T-cell (primary cell): ENCODE data around the gene PLPP4. TPM values are rescaled to one million over a fixed set of nuclear protein-coding genes. Genes with fewer than 3 reads are reported as not detected.

Experiments
- ATAC-seq, 4 experiments: fragments of 200-7000 bp in 3 of 4; fragments of 150-1000 bp in 1 of 4; cut with Tn5 transposase; replicated peaks in 1 of 4; 1 replicate in 3 of 4; 2 replicates in 1 of 4; pipeline ENCODE4 v1.10.0; 2021; ENCODE audit warnings: moderate library complexity in 3 of 4, mild to moderate bottlenecking in 2 of 4, moderate number of reproducible peaks in 1 of 4
- CTCF ChIA-PET, 2 donors: fragments of 300-600 bp; sonication (Branson Sonifier 250); formaldehyde crosslinking; loops; one replicate each; lab custom pipeline; 2022; ENCODE audit warnings: antibody characterized with exemption in 2 of 2; lab: Charles Lee
- POLR2A ChIA-PET, 2 donors: fragments of 300-600 bp; sonication (Branson Sonifier 250); formaldehyde crosslinking; loops; one replicate each; lab custom pipeline; 2022; ENCODE audit warnings: antibody characterized with exemption in 2 of 2; lab: Charles Lee
- DNase-seq, 35 experiments: peaks; one replicate each; pipeline versions ENCODE4 v3.0.0 to v3.0.0-alpha.2; 2013 to 2023
- H3K27ac ChIP-seq: one replicate; pipeline ENCODE4 v1.5.1; 2013; ENCODE audit warnings: low read length
- H3K27me3 ChIP-seq, 2 experiments: replicated peaks in 1 of 2; 1 replicate in 1 of 2; 2 replicates in 1 of 2; pipeline versions ENCODE4 v1.6.1 to v1.7.0; 2013; ENCODE audit warnings: low read length in 1 of 2, mixed read lengths in 1 of 2; ENCODE audit not compliant: control insufficient read depth in 2 of 2, insufficient read depth in 2 of 2; ENCODE audit errors: extremely low read depth in 1 of 2
- H3K36me3 ChIP-seq, 2 donors: 1 replicate in 1 of 2; 2 replicates in 1 of 2; pipeline versions ENCODE4 v1.6.1 to v1.7.0; 2013; ENCODE audit warnings: low read length in 1 of 2; ENCODE audit not compliant: control insufficient read depth in 2 of 2, insufficient read depth in 1 of 2; ENCODE audit errors: extremely low read depth in 1 of 2
- H3K4me1 ChIP-seq, 2 experiments: 1 replicate in 1 of 2; 2 replicates in 1 of 2; pipeline versions ENCODE4 v1.6.1 to v1.7.0; 2013; ENCODE audit warnings: low read length in 2 of 2, mixed read lengths in 1 of 2; ENCODE audit not compliant: insufficient read depth in 2 of 2, control insufficient read depth in 1 of 2; ENCODE audit errors: extremely low read depth in 1 of 2
- H3K4me3 ChIP-seq, 2 donors: 1 replicate in 1 of 2; 2 replicates in 1 of 2; pipeline versions ENCODE4 v1.5.1 to v1.7.0; 2013; ENCODE audit warnings: mild to moderate bottlenecking in 2 of 2, low read length in 1 of 2, moderate library complexity in 1 of 2; ENCODE audit not compliant: control insufficient read depth in 1 of 2; ENCODE audit errors: extremely low read depth in 1 of 2
- H3K9me3 ChIP-seq: 2 replicates; pipeline ENCODE4 v1.7.0; 2013
- H3K27ac Mint-ChIP-seq, 2 donors: one replicate each; pipeline ENCODE4 v1.8.0; 2020 to 2021; ENCODE audit warnings: mild to moderate bottlenecking in 2 of 2, mixed read lengths in 2 of 2
- H3K27me3 Mint-ChIP-seq, 2 donors: one replicate each; pipeline ENCODE4 v1.8.0; 2021 to 2022; ENCODE audit warnings: mixed read lengths in 2 of 2
- H3K36me3 Mint-ChIP-seq: one replicate; pipeline ENCODE4 v1.8.0; 2021; ENCODE audit warnings: mixed read lengths
- H3K4me1 Mint-ChIP-seq, 3 donors: one replicate each; pipeline ENCODE4 v1.8.0; 2020 to 2022; ENCODE audit warnings: mixed read lengths in 3 of 3, mild to moderate bottlenecking in 1 of 3
- H3K4me3 Mint-ChIP-seq, 3 donors: one replicate each; pipeline ENCODE4 v1.8.0; 2020 to 2022; ENCODE audit warnings: mild to moderate bottlenecking in 3 of 3, mixed read lengths in 3 of 3, moderate library complexity in 3 of 3
- H3K9me3 Mint-ChIP-seq, 3 donors: one replicate each; pipeline ENCODE4 v1.8.0; 2020 to 2022; ENCODE audit warnings: mixed read lengths in 3 of 3
- WGBS: methylation state at CpG from one replicate; pipeline ENCODE4 v1.1.5; 2013; ENCODE audit warnings: missing lambda C conversion rate; ENCODE audit not compliant: insufficient coverage; 5-methylcytosine and 5-hydroxymethylcytosine counted together
- total RNA-seq, 35 experiments: library from RNA in 6 of 35; stranded (reverse) in 6 of 35; fragments of 120-200 nt in 1 of 35; gene quantifications; one replicate each; pipeline versions ENCODE4 v1.2.1 to v1.2.4 and lab custom pipeline; 2013 to 2026

The PLPP4 gene
- total RNA-seq, 5 donors from 2014 or later (not counting 1 experiment from before 2014, with no cell fraction given): not detected

- no peaks in the 10 kb centered on the region for H3K9me3 ChIP-seq
- no peaks in the 10 kb centered on the region for H3K36me3 ChIP-seq
- H3K4me1 ChIP-seq: no peaks in the 10 kb centered on the region
- CTCF ChIA-PET: no interaction called here
- peaks cover 0 to 8% (median 0%) of the 10 kb centered on the region in 3 donors for H3K9me3 Mint-ChIP-seq
- no peak overlapping the region for H3K27ac ChIP-seq
- no peak for ATAC-seq
- H3K27ac Mint-ChIP-seq: no peak overlapping the region
- POLR2A ChIA-PET: no interaction called here
- H3K36me3 Mint-ChIP-seq: no peaks in the 10 kb centered on the region
- H3K4me3 ChIP-seq: no peak overlapping the region
- no peaks in the 10 kb centered on the region for H3K4me1 Mint-ChIP-seq
- H3K4me3 Mint-ChIP-seq: no peak overlapping the region
- no CpG with 5 or more reads among the region's 1 CpG for WGBS
- no peak for DNase-seq
- H3K27me3 Mint-ChIP-seq: peaks cover 3 to 4% of the 10 kb centered on the region in 2 donors
- H3K27me3 ChIP-seq: no peaks in the 10 kb centered on the region
Measured at GRCh38 chr10:120572307-120572706, 115.3 kb downstream of the PLPP4 start.

GRCh38 chr10:120573355-120573754 is 116.3 kb downstream of the PLPP4 start:
- CTCF ChIA-PET: no interaction called here
- ATAC-seq (no peak), DNase-seq (no peak)
- Mint-ChIP-seq H3K27ac (no peak overlapping the region), H3K4me3 (no peak overlapping the region), H3K4me1 (no peaks in the 10 kb centered on the region), H3K9me3 (peaks cover 0 to 8% (median 0%) of the 10 kb centered on the region in 3 donors), H3K36me3 (no peaks in the 10 kb centered on the region), H3K27me3 (peaks cover 3 to 4% of the 10 kb centered on the region in 2 donors)
- Histone ChIP-seq H3K4me3 (no peak overlapping the region), H3K27ac (no peak overlapping the region), H3K9me3 (no peaks in the 10 kb centered on the region), H3K27me3 (no peaks in the 10 kb centered on the region), H3K36me3 (no peaks in the 10 kb centered on the region), H3K4me1 (no peaks in the 10 kb centered on the region)
- no CpG with 5 or more reads among the region's 2 CpGs for WGBS
- POLR2A ChIA-PET: no interaction called here

DNA sequence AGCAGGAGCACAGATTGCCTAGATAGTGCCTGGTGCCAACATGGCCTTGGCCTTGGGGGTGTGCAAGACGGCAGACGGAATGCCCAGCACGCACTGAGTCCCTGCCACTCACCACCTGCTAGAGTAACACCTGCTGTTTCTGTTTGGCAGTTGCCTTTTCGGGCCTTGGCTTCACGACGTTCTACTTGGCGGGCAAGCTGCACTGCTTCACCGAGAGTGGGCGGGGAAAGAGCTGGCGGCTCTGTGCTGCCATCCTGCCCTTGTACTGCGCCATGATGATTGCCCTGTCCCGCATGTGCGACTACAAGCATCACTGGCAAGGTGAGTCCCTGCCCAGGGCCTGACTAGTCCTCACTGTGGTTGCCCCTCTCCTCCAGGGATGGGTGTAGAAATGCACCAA is 118.0 kb downstream of the PLPP4 start:
- ChIA-PET CTCF (no interaction called here), POLR2A (no interaction called here)
- Histone ChIP-seq H3K4me1 (no peaks in the 10 kb centered on the region), H3K27ac (no peak overlapping the region), H3K9me3 (no peaks in the 10 kb centered on the region), H3K27me3 (no peaks in the 10 kb centered on the region), H3K36me3 (no peaks in the 10 kb centered on the region), H3K4me3 (no peak overlapping the region)
- ATAC-seq: no peak
- Mint-ChIP-seq H3K27me3 (peaks cover 3 to 4% of the 10 kb centered on the region in 2 donors), H3K4me1 (no peaks in the 10 kb centered on the region), H3K27ac (no peak overlapping the region), H3K9me3 (peaks cover 0 to 8% (median 0%) of the 10 kb centered on the region in 3 donors), H3K4me3 (no peak overlapping the region), H3K36me3 (no peaks in the 10 kb centered on the region)
- DNase-seq: no peak
- WGBS: 78% methylated on average over 13 of the region's 13 CpGs

GRCh38 chr10:120575411-120575810 is 118.4 kb downstream of the PLPP4 start:
- no peaks in the 10 kb centered on the region for H3K4me1 Mint-ChIP-seq
- no peak overlapping the region for H3K27ac ChIP-seq
- H3K36me3 Mint-ChIP-seq: no peaks in the 10 kb centered on the region
- DNase-seq (no peak), ATAC-seq (no peak)
- H3K4me3 Mint-ChIP-seq: no peak overlapping the region
- H3K36me3 ChIP-seq: no peaks in the 10 kb centered on the region
- WGBS: 25% methylated on average over 1 of the region's 3 CpGs
- POLR2A ChIA-PET: no interaction called here
- H3K27ac Mint-ChIP-seq: no peak overlapping the region
- CTCF ChIA-PET: no interaction called here
- H3K9me3 ChIP-seq: no peaks in the 10 kb centered on the region
- H3K4me1 ChIP-seq: no peaks in the 10 kb centered on the region
- H3K27me3 ChIP-seq: no peaks in the 10 kb centered on the region
- H3K4me3 ChIP-seq: no peak overlapping the region
- peaks cover 3 to 4% of the 10 kb centered on the region in 2 donors for H3K27me3 Mint-ChIP-seq
- H3K9me3 Mint-ChIP-seq: peaks cover 0 to 8% (median 0%) of the 10 kb centered on the region in 3 donors

GRCh38 chr10:120578134-120578533 is 121.1 kb downstream of the PLPP4 start:
- no peaks in the 10 kb centered on the region for H3K27me3 ChIP-seq
- ChIA-PET POLR2A (no interaction called here), CTCF (no interaction called here)
- no CpG with 5 or more reads among the region's 2 CpGs for WGBS
- H3K9me3 Mint-ChIP-seq: peaks cover 0 to 8% (median 0%) of the 10 kb centered on the region in 3 donors
- peaks cover 3 to 4% of the 10 kb centered on the region in 2 donors for H3K27me3 Mint-ChIP-seq
- no peak overlapping the region for H3K4me3 ChIP-seq
- ATAC-seq: no peak
- H3K4me1 Mint-ChIP-seq: no peaks in the 10 kb centered on the region
- no peak overlapping the region for H3K27ac Mint-ChIP-seq
- H3K4me3 Mint-ChIP-seq: no peak overlapping the region
- DNase-seq: no peak
- H3K4me1 ChIP-seq: no peaks in the 10 kb centered on the region
- no peak overlapping the region for H3K27ac ChIP-seq
- no peaks in the 10 kb centered on the region for H3K36me3 Mint-ChIP-seq
- H3K9me3 ChIP-seq: no peaks in the 10 kb centered on the region
- H3K36me3 ChIP-seq: no peaks in the 10 kb centered on the region

GRCh38 chr10:120578890-120579289 is 121.9 kb downstream of the PLPP4 start:
- no peaks in the 10 kb centered on the region for H3K27me3 ChIP-seq
- no peak overlapping the region for H3K4me3 ChIP-seq
- ATAC-seq: no peak
- ChIA-PET CTCF (no interaction called here), POLR2A (no interaction called here)
- H3K4me1 ChIP-seq: no peaks in the 10 kb centered on the region
- WGBS: no CpG with 5 or more reads among the region's 4 CpGs
- peaks cover 0 to 8% (median 0%) of the 10 kb centered on the region in 3 donors for H3K9me3 Mint-ChIP-seq
- peaks cover 3 to 4% of the 10 kb centered on the region in 2 donors for H3K27me3 Mint-ChIP-seq
- H3K9me3 ChIP-seq: no peaks in the 10 kb centered on the region
- no peak for DNase-seq
- H3K4me3 Mint-ChIP-seq: no peak overlapping the region
- H3K27ac ChIP-seq: no peak overlapping the region
- H3K27ac Mint-ChIP-seq: no peak overlapping the region
- no peaks in the 10 kb centered on the region for H3K4me1 Mint-ChIP-seq
- H3K36me3 Mint-ChIP-seq: no peaks in the 10 kb centered on the region
- H3K36me3 ChIP-seq: no peaks in the 10 kb centered on the region
